OCI-LY3 (cell line): ENCODE data around the gene HELZ.

Experiments
- EZH2phosphoT487 ChIP-seq: fragments of 200-600 bp; shearing (Covaris generic); IDR thresholded peaks from 2 replicates; pipeline ENCODE4 v1.6.1; 2018; ENCODE audit warnings: antibody characterized with exemption, mixed run types, low read depth
- TF ChIP-seq, protein P1 (sequence below): fragments of 200-600, 300-600 bp; sonication (generic); IDR thresholded peaks from 2 replicates; pipeline ENCODE4 v1.5.1; 2014; ENCODE audit warnings: antibody characterized with exemption, low read length, low read depth

DNA sequence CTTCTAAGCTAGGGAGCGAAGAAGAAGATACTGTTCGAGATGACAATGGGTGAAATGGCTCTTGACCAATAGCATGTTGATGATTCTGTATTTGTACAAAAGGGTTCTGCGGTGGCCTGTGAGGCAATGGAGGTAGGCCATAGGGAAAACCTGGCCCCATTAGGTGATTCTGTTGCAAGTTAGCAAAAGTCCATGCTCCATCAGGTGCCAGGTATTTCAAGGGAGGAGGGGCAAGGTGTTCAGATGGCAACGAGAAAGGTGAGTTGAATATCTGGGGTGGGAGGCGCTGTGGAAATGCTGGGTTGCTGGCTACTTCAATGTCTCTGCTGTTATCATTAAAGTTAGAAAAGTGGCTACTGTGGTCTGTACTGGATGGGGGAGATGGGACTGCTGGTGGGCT lies 137.8 kb downstream of the HELZ start:
- TF ChIP-seq, protein P1, sequence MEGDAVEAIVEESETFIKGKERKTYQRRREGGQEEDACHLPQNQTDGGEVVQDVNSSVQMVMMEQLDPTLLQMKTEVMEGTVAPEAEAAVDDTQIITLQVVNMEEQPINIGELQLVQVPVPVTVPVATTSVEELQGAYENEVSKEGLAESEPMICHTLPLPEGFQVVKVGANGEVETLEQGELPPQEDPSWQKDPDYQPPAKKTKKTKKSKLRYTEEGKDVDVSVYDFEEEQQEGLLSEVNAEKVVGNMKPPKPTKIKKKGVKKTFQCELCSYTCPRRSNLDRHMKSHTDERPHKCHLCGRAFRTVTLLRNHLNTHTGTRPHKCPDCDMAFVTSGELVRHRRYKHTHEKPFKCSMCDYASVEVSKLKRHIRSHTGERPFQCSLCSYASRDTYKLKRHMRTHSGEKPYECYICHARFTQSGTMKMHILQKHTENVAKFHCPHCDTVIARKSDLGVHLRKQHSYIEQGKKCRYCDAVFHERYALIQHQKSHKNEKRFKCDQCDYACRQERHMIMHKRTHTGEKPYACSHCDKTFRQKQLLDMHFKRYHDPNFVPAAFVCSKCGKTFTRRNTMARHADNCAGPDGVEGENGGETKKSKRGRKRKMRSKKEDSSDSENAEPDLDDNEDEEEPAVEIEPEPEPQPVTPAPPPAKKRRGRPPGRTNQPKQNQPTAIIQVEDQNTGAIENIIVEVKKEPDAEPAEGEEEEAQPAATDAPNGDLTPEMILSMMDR = no peak
- no peak for TF ChIP-seq EZH2phosphoT487
